M059J (cell line): ENCODE data around the gene SUCLG1. TPM values are rescaled to one million over a fixed set of nuclear protein-coding genes. Genes with fewer than 3 reads are reported as not detected.
"Not testable (repeated sequence)": the region's sequence is repeated elsewhere in the genome, so short reads cannot be mapped to it uniquely, and the experiment has no call there.

Experiments
- DNase-seq: peaks from one replicate; pipeline ENCODE4 v3.0.0-alpha.2; 2012; ENCODE audit warnings: low read depth
- total RNA-seq: library from RNA; depleted of rRNA; stranded (reverse); fragments of >200 nt; shearing (Covaris generic); gene quantifications from 2 replicates; pipeline ENCODE4 v1.2.3, GENCODE V29; 2014; rRNA removed

The SUCLG1 gene
- total RNA-seq: 72.6 and 84.4 TPM in 2 replicates

DNA sequence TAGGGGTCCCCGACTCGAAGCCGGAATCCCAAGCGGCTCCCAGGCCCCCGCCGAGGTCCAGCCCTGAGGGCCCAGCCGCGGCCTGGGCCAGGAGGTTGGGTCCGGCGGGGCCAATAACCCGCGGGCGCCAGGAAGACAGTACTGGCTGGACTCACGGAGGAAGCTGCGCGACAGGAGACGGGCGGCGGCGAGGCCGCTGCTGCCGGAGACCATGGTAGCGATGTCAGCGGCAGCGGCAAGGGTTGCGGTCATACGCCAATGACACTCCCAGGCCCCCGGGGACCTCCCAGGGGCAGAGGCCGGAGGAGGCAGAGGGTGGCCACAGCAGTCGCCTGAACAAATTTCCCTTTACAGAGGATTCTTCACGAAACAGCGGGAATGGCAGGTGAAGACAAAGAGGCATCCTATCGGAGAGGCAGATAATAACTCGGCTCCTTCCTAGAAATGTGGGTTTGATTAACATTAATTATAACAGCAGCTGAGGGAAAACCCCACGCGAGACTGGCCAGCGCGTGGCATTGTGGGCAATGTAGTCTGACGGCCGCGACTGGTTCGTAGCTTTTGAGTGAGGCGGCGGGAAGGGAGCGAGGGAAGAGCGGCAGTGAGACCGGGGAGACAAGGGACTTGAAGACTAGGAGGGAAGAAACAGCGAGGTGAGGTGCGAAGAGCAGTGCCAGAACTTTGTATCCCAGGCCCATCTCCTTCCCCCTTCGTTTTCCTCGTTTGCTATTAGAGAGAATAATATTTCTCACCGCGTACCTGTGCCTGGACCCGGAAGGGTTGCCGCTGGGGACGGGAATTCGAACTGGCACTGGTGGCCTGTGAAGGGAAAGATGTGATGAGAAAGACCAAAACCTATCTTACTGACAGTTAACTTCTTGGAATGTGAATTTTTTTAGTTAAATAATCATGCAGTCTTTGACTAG lies at the start of gene SUCLG1:
TSS of gene SUCLG1 (minus strand) at position 263 of the 926 bp plus-strand sequence. CDS start at position 252, 11 bp downstream.
- DNase-seq: peak; percentile 84

GRCh38 chr2:84498150-84498799 lies 39.2 kb upstream of the SUCLG1 start:
- no peak for DNase-seq

DNA sequence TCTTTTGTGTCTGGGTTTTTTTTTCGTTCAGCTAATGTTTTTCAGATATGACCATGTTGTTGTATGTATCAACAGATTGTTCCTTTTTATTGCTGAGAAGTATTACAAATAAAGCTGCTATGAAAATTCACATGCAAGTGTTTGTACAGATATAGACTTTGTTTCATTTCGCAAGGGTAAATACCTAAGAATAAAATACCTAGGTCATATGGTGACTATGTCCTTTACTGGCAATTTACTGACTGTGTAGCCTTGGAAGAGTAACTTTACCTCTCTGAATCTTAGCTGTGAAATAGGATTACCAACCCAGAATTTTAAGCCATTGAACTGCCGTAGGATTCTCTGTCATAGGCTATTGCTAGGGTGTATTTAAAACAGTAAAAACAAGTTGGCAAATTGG lies 38.2 kb upstream of the SUCLG1 start:
- DNase-seq: no peak

DNA sequence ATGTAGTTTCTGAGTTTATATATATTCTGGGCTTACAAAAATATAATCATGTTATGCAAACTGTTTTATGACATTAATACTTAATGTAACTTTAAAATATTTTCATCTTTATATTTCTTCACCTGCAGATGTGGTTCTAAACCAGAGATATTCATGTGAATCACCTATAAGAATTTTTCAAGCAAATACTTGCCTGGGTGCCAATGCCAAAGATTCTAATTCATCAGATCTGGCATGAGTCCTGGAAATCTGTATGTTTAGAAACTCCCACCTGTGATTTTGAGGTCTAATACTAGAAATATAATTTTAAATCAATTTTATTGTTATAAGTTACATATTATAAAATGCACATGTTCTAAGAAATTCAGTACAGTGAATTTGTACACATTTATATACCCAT lies 37.3 kb upstream of the SUCLG1 start:
- no peak for DNase-seq

DNA sequence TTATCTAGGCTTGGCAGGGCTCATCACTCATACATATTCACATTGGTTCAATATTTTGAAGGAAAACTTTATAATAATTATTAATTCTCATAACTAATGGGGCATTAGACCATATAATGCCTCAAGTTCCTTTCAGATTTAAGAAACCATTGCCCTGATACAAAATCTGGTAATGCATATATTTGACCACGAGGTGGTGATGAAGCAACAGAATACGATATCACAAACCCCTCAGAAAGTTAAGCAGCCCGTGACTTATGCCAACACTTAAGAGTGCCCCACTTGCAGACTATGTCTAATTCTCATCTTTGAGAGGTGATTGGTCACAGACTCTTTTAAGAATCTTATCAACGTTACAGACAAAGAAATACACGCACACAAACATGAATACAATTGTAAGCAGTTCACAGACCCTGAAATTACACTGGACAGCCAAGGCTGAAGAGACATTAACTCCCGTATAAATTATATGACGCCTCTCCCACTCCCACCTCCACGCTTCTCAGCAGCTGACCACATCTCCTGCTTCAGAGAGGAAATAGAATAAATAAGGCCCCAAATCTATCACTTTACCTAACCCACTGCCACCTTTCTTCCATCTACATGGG lies 36.6 kb upstream of the SUCLG1 start:
- DNase-seq: peak; percentile 63

DNA sequence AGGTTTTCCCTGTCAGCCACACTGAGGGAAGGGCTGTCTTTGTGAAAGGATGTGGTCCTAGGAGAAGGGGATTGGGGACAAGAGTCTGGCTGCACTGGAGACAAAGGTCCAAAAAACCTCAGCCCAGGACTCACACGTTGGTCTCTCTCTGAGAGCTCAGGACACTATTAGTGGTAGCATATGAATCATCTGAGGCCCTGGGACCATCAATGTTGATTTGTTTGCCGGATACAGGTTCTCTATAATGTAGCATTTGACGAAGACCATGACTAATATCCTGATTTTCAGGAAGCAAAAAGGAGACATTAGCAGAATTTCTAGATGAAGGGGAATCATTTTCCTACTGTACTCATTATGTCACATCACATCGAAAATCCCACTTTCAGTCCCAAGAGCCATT lies 35.0 kb upstream of the SUCLG1 start:
- DNase-seq: peak; percentile 60

DNA sequence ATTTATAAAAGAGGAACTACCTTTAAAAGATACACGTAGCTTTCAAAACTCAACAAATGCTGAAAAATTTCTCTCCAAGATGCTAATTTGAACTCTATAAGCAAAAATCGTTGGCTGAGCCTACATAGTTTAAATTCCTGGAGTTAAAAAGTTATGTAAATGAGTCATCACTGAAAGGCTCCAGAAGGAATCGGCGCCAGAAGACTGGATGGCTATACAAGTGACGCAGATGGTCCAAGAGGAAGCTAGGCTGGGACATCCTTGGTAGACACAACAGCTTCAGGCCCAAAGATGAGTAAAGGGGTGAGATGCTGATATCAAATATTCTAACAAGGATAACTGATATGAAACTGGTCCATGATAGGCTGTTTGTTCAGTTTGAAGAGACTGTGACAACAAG lies 34.4 kb upstream of the SUCLG1 start:
- DNase-seq: peak; percentile 89

- peak; percentile 16 for DNase-seq
Measured at GRCh38 chr2:84492571-84492970, 33.5 kb upstream of the SUCLG1 start.

- DNase-seq: no peak
Measured at GRCh38 chr2:84491741-84492140, 32.7 kb upstream of the SUCLG1 start.

DNA sequence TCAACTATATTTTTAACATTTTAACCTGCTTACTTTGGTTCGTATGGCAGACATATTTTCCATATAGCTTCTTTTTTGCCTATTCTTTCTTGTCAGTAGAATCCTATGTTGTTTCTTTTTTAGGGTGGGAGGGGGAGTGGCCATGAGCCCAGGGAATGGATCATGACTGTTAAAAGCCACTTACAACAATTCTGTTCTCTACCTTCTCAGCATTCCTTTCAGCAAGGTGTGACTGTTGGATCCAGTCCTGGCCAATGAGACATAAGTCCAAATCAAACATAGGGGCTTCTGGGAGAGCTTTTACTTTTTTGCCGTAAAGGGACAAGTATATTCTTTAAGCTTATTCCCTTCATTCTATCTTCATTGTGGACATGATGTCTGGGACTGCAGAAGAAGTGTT lies 32.2 kb upstream of the SUCLG1 start:
- DNase-seq: no peak

GRCh38 chr2:84487298-84487996 lies 28.4 kb upstream of the SUCLG1 start:
- DNase-seq: no peak

- DNase-seq: no peak
Measured at GRCh38 chr2:84486441-84487115, 27.5 kb upstream of the SUCLG1 start.

- no peak for DNase-seq
Measured at GRCh38 chr2:84483320-84483719, 24.2 kb upstream of the SUCLG1 start.

DNA sequence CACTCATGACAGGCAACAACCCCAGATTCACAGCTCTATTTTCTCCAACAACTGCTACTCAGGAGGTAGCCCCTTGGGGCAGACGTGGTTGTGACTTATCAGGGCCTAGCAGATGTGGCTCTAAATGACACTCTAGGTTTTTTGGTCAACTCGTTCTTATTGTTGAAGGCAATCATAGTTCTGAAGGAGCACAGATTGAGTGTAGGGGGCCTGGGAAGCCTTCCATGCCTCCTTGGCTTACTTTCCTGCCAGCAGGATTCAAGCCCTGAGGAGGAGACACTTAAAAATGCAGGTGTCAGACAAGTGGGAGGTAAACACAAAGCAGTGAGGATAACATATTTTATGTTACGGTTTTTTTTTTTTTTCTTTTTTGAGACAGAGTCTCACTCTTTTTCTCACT lies 23.5 kb upstream of the SUCLG1 start:
- DNase-seq: no peak

DNA sequence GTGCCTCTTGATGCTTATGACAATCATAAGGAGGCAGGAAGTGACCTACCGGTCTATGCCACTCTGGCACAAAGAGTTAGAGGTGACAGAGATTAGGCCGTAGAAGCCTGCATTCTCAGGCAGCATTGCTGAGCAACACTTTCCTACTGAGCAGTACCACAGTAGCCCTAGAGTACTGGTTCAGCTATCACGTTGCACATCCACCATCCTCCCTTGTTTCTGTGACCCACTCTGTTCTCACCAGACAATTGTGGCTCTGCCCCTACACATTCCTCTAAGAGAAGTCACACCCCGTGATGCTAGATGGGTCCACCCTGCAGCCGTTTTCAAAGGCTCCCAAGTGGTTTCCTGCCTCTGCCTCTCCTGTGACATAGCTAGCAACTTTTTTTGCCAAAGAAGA lies 22.6 kb upstream of the SUCLG1 start:
- peak; percentile 66 for DNase-seq

DNA sequence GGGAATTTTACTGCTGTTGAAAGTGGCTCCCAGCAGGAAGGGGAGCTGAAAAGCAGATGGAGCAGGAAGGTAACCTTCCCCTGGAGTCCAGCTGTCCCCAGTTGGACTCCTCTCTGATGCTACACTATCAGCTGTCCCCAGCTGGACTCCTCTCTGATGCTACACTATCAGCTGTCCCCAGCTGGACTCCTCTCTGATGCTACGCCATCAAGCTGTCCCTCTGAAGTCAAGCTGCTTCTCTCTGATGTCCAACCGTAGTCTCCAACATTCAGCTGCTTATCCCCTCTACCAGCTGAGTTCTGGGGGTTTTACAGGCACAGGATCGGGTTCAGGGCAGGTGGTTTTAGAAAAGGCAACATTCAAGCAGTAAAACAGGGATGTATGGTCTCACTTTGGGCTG lies 19.8 kb upstream of the SUCLG1 start:
- DNase-seq: no peak

DNA sequence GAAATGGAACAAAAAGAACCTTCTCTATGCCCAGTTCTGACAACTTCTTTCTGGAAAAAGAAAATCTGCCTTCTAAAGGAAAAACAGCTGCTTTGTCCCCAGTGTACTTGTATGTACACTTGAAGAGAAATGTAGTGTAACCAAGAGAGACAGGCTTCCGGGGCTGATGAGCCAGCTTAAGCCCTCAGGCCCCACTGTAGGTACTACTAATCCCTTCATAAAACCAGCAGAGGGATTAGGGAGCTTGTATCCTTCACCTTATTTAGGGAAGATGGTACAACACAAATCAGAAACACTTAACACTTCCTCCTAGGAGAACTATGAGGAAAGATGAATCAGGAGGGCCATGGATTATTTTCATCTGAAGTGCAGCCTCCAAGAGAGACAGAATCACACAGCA lies 18.8 kb upstream of the SUCLG1 start:
- DNase-seq: no peak

DNA sequence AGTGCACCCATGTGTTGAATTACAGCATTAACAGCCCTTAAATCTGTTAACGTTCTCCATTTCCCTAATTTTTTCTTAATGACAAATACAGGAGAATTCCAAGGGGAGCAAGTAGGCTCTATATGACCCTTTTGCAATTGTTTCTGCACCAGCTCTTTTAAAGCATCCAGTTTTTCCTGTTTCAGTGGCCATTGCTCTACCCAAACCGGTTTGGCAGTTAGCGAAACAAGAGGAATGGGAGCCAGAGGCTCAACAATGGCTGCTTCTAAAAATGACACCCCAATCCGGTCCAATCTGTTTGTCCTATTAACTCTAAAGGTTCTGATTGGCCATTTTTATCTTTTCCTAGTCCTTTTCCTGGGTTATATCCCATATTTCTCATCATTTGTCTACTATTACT lies 15.1 kb upstream of the SUCLG1 start:
- no peak for DNase-seq

DNA sequence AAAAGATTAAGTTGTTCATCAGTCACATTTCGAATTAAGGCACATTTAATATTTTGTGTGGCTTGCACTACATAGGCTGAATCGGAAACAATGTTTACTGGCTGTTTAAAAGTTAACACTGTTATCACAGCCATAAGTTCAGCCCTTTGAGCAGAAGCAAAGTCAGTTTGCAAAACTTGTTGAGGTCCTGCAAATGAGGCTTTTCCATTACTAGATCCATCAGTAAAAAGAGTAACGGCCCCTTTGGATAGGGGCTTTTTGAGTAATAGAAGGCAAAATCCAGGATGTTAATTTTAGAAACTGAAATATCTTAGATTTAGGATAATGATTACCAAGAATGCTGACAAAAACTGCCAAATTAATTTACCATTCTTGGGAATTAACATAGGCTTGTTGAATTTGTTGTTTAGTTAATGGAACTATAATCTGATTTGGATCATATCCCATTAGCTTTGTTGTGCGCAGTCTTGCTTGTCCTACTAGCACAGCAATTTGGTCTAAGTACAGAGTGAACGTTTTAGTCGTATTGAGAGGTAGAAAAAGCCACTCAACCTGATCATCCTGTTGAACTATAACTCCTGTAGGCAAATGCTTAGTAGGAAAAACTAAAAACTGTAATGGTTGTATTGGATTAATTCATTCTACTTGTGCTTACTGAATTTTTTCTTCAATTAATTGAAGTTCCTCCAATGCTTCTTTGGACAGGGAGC lies 13.9 kb upstream of the SUCLG1 start:
- no peak for DNase-seq

- DNase-seq: not testable (repeated sequence)
Measured at GRCh38 chr2:84472423-84472822, 13.3 kb upstream of the SUCLG1 start.

GRCh38 chr2:84467389-84467788 lies 8.3 kb upstream of the SUCLG1 start:
- DNase-seq: no peak
